NOMO-1 treated with dmso at 0.1 percent for 144 hours (cell line): ENCODE data around the gene DENND1A.
"Not testable (repeated sequence)": the region's sequence is repeated elsewhere in the genome, so short reads cannot be mapped to it uniquely, and the experiment has no call there.

ENCODE experiments used
- DNase-seq: peaks from one replicate; lab custom pipeline; 2025; ENCODE audit not compliant: unreplicated experiment; lab: John Stamatoyannopoulos, UW

Gene DENND1A

DNA sequence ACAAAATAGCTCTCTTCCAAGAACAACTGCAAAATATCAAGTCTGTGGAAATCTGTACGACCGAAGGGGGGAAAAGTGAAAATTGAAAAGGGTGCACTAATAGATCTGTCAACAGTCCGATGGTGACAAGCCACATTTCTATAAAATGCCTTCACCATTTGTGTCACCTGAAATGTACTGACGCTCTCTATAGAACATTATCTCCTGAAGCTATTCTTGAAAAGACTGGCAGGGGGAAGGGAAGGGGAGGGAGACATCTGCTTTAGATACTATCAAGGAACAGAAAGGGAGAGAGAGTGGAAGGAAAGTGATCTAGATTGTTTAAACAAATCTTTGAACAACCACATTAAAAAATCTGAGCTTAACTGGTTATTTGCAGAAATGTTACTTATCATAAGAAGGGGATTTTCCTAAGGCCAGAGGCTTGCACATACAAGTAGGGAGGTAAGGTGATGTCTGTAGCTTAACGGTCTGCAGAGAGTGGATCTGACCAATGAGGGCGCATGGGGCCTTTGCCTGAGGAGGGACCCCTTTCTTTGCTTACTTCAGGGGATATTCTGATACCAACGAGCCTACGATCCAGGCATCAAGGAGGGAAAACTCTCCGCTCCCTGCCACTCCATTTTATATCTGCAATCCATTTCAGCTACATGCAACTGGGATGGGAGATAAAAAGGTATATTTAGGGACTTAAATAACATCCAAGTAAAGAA is 481.8 kb downstream of the DENND1A start:
- no peak for DNase-seq

DNA sequence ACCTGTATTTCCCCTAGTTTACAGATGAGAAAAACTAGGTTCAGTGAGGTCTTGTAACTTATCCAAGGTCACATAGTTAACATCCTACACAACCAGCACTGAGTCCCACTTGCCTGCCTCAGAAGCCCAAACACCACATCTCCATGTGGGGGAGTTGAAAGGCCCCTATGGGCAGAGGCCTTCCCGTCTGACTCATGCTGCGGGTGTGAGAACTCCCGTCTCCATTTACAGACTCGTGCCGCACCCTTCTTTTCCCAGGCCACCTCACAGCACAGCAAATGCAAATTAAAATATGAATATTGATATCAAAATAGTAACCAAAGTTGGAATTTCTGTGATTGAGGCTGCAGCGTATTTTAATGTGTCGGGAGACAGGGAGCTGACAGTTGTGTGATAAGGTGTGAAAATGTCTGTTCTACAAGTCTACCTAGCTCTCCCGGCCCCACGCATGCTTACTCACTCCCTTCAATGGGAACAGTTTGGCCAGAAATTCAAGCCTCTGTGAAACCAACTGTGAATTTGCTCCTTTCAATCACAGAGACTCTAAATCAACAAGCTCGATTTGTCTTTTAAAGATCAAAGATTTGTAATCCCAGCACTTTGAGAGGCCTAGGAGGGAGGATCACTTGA is 483.8 kb downstream of the DENND1A start:
- DNase-seq: no peak

GRCh38 chr9:123445116-123445515 is 484.8 kb downstream of the DENND1A start:
- no peak for DNase-seq

GRCh38 chr9:123441769-123442168 is 488.2 kb downstream of the DENND1A start:
- DNase-seq: no peak

DNA sequence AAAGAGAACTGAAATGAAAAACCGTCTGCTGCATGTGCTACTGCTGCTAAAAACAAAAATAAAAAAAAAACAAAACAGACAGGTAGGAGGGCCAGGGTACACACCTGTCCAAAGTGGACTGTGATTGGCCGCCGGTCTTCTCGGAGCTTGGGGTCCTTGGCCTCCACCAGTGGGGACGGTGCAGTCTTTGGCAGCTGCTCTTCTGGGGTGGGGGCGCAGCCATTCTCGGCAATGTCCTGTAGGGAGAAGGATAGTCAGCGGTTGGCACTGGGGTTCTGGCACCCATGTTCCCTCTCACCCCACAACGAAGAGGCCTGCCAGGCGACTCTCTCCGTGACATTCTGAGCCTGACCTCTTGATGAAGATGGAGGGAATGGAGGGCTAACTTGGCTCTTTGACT is 489.7 kb downstream of the DENND1A start:
- DNase-seq: no peak

DNA sequence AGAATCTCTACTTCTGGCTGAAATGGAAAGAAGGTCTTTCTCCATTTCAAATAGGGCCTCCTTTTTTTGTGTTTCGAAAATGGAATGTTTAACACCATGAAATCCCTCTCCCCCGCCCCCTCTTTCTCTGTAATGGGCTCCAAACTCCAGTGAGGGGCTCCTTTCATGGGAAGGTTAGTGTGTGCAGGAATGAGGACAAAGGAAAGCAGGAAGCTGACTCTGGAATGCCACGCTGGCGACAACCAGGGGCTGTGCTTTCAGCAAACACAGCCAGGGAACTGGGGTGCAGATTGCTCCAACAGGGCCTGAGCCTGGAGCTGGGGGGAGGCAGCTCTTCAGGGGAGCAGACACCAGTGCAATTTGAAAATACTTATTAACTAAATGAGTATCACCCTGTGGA is 491.1 kb downstream of the DENND1A start:
- no peak for DNase-seq

GRCh38 chr9:123438321-123438720 is 491.6 kb downstream of the DENND1A start:
- DNase-seq: no peak

- no peak for DNase-seq
Observed at GRCh38 chr9:123437201-123437600, 492.7 kb downstream of the DENND1A start.

DNA sequence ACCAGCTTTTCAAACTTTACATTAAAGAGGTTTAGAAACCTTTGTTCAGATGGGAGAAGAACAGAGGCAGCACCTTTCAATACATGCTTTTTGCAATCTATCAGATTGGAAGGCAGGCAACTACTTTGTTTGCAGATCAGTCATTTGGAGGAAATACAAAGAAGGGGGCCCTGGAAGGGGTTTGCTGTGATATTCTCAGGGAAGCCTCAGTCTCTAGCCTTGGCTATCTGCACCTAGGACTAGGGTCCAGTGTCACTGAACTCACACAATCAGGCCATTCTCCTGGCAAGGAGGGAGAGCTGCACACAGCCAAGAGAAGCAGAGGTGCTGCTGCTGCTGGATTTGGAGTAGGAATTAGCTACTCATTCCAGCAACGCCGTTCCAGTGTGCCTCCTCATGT is 494.5 kb downstream of the DENND1A start:
- DNase-seq: no peak

- DNase-seq: no peak
Observed at GRCh38 chr9:123434619-123435240, 495.2 kb downstream of the DENND1A start.

DNA sequence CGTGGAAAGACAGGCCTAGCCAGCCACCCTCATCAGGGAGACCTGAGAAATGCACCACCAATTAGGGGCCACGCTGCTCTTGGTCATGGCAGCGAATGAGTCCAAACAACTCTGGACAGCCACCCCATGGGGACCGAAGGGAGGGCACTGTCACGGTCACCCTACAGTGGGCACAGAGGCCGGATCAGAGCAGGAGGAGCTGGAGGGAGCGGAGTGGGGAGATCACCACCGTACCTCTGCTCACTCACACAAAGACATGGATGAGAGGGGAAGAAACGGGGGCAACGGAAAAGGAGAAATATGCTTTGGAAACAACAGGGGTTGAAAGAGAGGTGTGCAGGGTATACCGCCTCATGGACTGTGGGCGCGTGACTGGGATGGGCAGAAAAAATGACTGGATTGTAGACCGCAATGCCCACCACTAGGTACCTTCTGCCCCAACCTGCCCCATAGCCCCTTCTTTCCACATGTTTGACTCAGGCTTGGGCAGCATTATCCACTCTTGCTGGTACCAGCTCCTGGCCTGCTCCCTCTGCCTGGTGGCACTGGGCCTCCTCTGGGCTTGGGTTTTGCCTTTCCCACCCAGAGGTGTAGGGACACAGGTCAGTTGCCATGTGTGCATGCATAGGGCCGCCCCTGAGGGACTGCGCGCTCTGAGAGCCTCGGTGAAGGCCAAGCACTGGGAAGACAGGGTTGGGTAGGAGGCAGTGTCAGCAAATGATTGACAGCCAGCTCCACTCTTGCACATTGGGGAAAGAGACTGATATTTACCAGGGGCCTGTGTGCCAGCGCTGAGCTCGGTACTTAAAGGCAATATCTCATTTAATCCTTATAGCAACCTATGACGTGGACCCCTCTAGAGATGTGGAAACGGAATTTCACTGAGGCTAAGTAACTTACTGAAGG is 497.3 kb downstream of the DENND1A start:
- no peak for DNase-seq

DNA sequence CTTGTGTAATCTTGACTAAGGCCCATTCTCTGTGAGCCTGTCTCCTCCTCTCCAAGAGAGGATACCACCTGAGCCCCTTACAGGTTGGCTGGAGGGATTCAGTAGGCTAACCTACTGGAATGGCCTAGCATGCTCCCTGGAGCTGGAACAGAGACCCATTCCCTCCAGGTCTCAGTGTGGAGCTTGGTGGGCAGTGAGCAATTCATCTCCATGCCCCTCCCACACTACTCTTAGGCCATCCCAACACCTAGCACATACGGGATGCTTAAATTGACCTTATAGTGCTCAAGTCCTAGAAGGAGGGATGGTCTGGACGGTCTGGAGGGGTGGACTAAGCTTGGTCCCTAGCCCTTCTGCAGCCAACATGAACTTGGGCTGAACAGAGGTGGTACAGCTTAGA is 498.3 kb downstream of the DENND1A start:
- no peak for DNase-seq

DNA sequence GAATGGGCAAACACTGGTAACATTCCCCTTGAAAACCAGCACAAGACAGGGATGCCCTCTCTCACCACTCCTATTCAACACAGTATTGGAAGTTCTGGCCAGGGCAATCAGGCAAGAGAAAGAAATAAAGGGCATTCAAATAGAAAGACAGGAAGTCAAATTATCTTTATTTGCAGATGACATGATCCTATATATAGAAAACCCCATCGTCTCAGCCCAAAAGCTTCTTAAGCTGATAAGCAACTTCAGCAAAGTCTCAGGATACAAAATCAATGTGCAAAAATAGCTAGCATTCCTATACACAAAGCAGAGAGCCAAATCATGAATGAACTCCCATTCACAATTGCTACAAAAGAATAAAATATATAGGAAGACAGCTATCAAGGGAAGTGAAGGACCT is 501.5 kb downstream of the DENND1A start:
- DNase-seq: not testable (repeated sequence)

GRCh38 chr9:123426406-123426805 is 503.5 kb downstream of the DENND1A start:
- peak; percentile 25 for DNase-seq

DNA sequence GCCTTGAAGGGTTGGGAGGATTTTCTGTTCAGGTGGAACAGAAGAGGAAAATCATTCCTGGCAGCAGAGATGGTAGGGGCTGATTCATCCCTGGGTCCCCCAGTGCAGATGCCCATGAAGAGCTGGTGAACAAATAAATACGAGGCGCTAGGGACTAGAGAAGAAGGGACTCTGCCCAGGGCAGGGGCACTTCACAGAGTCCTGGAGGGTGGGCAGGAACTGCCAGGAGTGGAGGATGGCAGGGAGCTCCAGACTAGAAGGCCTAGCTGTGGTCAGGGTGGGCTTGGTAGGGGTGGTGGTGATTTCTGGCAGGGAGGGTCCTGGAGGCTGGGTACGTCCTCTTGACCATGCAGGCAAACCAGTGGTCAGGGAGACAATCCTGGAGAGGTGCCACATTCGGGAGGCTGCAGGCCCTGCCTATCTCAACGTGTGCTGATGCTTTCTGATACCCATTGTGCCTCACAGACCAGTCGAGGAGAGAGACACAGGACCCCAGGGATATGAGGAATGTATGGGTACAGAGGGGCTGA is 504.0 kb downstream of the DENND1A start:
- no peak for DNase-seq

DNA sequence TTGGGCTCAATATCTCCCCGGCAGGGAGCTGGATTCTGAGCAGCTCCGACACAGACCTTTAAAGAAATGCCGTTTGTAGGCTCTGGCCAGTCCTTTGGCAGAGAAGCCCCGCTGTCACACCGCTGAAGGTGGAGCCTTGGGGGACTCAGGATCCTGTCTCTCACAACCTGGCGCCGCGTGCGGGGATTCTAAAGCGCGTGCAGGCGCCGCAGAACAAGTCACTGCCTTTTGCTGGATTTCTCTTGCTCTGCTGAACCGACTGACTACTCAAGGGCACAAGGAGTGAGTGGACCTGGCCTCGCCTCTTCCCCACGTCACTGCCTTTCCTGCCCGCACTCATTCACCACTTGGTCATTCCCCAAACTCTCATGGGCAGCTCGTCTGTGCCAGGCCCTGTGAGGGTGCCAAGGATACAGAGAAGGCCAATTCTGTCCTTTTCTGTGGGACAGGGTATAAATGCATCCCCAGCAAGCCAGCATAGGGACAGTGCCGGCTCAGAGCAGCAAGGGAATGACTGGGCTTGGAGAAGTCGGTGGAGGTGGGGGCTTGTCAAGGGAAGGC is 504.6 kb downstream of the DENND1A start:
- DNase-seq: no peak

DNA sequence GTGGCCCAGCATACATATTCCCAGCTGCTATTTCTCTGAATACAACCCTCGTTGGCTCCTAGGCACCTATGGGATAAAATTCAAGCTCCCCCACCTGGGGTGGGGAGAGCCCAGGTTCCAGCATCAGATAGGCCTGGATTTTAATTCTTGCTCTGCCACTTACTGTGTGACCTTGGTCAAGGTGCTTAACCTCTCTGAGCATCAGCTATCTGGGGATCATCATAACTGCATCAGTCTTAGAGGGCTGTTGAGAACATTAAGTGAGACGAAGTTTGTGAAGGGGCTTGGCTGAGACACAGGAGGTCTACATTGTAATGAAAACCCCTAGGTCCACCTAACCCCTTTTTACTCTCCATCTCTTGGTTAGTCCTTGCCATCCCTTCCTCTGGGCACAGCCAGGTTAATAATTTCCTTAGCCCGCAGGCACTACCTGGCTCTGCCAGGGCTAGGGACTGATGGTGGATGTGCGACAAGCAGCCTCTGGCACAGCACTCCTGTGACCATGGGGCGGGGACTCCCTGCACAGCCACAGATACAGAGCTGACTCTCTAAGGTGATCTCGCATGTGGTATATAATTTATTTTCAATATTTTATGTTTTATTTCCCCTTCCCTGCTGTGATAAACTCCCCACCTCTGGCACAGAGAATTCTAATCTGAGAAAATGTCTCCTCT is 505.2 kb downstream of the DENND1A start:
- no peak for DNase-seq

DNA sequence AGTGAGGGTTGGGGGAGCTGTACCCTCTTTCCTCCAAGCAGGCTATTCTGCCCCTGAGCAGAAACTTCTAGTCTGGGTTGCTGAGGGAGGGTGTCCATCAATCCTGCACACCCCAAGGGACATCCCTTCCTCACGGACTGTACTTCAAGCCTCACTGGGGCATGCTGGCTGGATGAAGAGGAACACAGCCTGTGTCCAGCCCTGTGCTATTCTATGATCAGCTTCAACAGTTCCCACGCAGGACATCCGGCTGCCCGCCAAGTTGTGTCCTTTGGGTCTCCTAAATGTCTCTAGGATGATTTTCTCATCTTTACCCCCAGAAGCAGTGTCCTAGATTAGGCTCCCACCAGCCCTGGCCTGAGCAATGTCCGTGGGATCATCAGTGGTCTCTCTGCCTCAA is 505.8 kb downstream of the DENND1A start:
- DNase-seq: no peak

DNA sequence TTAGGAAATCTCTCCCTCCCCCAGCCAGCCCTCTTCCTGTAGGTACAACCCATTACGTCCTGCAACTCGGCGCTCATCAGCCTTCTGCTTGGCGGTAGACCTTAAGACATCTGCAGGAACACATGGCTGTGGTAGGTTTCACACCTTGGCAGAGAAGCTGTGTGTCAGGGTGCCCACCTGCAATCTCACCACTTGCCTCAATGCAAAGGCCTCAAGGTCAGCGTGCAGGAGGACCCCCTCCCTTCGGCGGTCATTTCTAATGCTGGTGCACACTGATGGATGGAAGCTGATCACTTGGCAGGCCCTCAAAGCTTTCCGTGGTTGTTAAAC is 506.6 kb downstream of the DENND1A start:
- DNase-seq: no peak

GRCh38 chr9:123422635-123423310 is 507.2 kb downstream of the DENND1A start:
- DNase-seq: no peak
